Sigmoid colon (tissue), 4 donors: ENCODE results near the gene SH2D7.

ENCODE experiments used
- CTCF ChIP-seq, 4 experiments: fragments of 450-650 bp in 3 of 4; fragments of 200-600 bp in 1 of 4; IDR thresholded peaks; one replicate each; pipeline ENCODE4 v1.5.1; 2016 to 2019; ENCODE audit warnings: antibody characterized with exemption in 4 of 4, mild to moderate bottlenecking in 3 of 4, moderate library complexity in 2 of 4
- POLR2AphosphoS5 ChIP-seq, 4 donors: sonication (generic); formaldehyde crosslinking; IDR thresholded peaks; one replicate each; pipeline ENCODE4 v1.6.1; 2017; ENCODE audit warnings: antibody characterized with exemption in 4 of 4

DNA sequence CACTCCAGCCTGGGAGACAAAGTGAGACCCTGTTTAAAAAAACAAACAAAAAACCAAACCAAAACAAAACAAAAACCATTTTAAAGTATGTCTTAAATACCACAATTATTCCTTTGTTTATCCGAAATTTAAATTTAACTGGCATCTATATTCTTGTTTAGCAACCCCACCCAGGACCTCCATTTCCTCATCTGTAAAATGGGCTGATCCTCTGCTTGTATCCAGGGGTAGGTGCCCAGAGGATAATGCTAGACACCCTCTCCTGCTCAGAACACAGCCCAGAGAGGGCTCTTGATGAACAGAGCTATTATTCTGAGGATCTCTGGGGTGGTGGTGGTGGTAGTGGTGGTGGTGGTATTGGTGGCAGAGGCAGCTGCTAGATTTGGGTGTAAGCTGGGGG is 9.8 kb downstream of the SH2D7 start:
- TF ChIP-seq CTCF (IDR thresholded peaks at IDR 0.05) (no peak), POLR2AphosphoS5 (IDR thresholded peaks at IDR 0.05) (no peak)
